ENCODE measurements around the gene VMAC. TPM values are rescaled to one million over a fixed set of nuclear protein-coding genes. Genes with fewer than 3 reads are reported as not detected.

VMAC gene
- total and polyA plus RNA-seq, 2 of the 13 experiments (the other 11 are each of a cell fraction or from before 2014, with no cell fraction given): 2.4 TPM

GRCh38 chr19:5891938-5892771, 12.5 kb upstream of the VMAC start (continued):
- TF ChIP-seq ZNF615 (CRISPR knock-in tag; IDR thresholded peaks at IDR 0.05; ENCODE audit: borderline replicate concordance) (no peak), MTA3 (CRISPR knock-in tag; IDR thresholded peaks at IDR 0.05) (no peak), SSRP1 (CRISPR knock-in tag; IDR thresholded peaks at IDR 0.05) (peak; percentile 98), ZKSCAN8 (CRISPR knock-in tag; IDR thresholded peaks at IDR 0.05; ENCODE audit: borderline replicate concordance) (no peak), BRCA1 (CRISPR knock-in tag; IDR thresholded peaks at IDR 0.05) (0 out of 2 replicates have a peak, but pooled peaks have one; percentile 23), EP300 (IDR thresholded peaks at IDR 0.05; ENCODE audit: low read depth in 2 of 2, low read length in 2 of 2) (no peak), EP300 (CRISPR knock-in tag; IDR thresholded peaks at IDR 0.05; ENCODE audit: borderline replicate concordance) (no peak), RARG (CRISPR knock-in tag; IDR thresholded peaks at IDR 0.05; ENCODE audit: low read depth) (no peak), KIAA2018 (CRISPR knock-in tag; IDR thresholded peaks at IDR 0.05; ENCODE audit: borderline replicate concordance) (no peak), SNAPC4 (CRISPR knock-in tag; IDR thresholded peaks at IDR 0.05) (0 out of 2 replicates have a peak, but pooled peaks have one; percentile 16), PAF1 (CRISPR knock-in tag; IDR thresholded peaks at IDR 0.05) (peak; percentile 94), HDAC2 (CRISPR knock-in tag; IDR thresholded peaks at IDR 0.05) (peak; percentile 49; the same call in 1 of the 2 replicates), MLLT10 (CRISPR knock-in tag; IDR thresholded peaks at IDR 0.05) (no peak), PHF20 (CRISPR knock-in tag; IDR thresholded peaks at IDR 0.05) (no peak)
